ENCODE data around the gene TMEM151B. TPM values are rescaled to one million over a fixed set of nuclear protein-coding genes. Genes with fewer than 3 reads are reported as not detected.

The TMEM151B gene
- total and polyA plus RNA-seq, 2 of the 4 experiments (the other 2 are of a cell fraction) = not detected

DNA sequence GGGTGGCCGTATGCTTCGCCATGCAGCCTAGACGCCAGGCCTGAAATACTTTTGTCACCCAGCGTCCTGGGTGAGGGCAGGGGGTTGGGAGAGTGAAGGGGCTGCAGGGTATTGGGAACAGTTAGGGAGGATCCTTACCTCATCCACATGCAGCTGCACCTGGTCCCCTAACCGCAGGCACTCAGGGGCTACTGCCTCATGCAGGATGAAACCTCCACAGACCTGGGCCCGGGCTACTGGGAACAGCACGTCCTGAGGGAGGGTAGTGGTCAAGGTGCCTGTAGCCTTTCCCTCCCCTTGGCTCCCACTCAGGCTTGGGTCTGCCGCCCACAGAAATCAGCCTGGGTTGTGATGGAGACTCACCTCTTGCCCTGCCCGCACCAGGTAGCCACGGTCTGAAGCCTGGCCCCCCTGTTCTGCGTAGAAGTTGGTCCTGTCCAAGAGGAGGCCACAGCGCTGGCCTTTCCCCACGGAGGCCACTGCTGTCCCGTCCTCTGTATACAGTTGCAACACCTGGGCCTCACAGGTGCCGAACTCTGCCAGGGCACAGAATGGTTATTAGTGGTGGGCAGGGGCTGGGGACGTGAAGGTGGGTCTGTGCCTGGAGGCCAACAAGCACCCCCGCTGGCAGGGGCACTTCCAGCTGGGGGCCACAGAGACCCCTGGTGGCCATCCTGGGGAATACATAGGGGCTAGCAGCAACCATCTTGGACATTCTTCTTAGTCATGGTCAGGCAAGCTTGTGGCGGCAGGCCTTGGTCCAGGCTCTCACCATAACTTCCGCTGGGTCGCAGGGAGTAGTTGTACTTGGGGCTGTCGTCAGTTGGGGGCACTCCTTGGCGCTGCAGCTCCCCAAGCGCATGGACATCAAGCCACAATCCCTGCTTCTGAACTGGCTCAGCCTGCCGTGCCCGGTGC, 34.3 kb downstream of the TMEM151B start:
- Histone ChIP-seq H3K4ac (ENCODE audit: low read depth, low read length) (no peak overlapping the region), H3K4me1 (ENCODE audit: control insufficient read depth, insufficient read depth, low read length) (peaks cover 2% of the 10 kb centered on the region), H4K20me1 (ENCODE audit: insufficient read depth, low read length) (no peaks in the 10 kb centered on the region), H4K5ac (ENCODE audit: low read depth, low read length) (no peak overlapping the region), H2AFZ (replicated peaks; ENCODE audit: low read length, poor library complexity) (no peak overlapping the region), H3K4me2 (ENCODE audit: low read depth, low read length) (no peak overlapping the region), H2BK120ac (ENCODE audit: low read depth, low read length) (no peak overlapping the region), H3K27me3 (ENCODE audit: control insufficient read depth, insufficient read depth, low read length) (no peaks in the 10 kb centered on the region), H2BK15ac (ENCODE audit: low read depth, low read length) (no peak overlapping the region), H2AK9ac (replicated peaks; ENCODE audit: low read depth, low read length, poor library complexity) (peak overlapping the region; percentile 3), H3K23ac (ENCODE audit: low read depth, low read length) (no peak overlapping the region), H4K8ac (ENCODE audit: low read depth in 2 of 2, low read length in 2 of 2) (no peak overlapping the region), H2BK20ac (ENCODE audit: low read depth, low read length) (no peak overlapping the region), H2BK5ac (ENCODE audit: low read depth, low read length, poor library complexity, severe bottlenecking) (no peak overlapping the region), H3K9me3 (ENCODE audit: control insufficient read depth, insufficient read depth, low read length) (no peaks in the 10 kb centered on the region), H3K27ac (ENCODE audit: insufficient read depth, low read length) (no peak overlapping the region), H3K9me1 (ENCODE audit: insufficient read depth, low read length) (no peaks in the 10 kb centered on the region), H3K4me3 (ENCODE audit: insufficient read depth, low read depth, low read length) (no peak overlapping the region), H3K14ac (replicated peaks; ENCODE audit: low read depth, low read length) (no peak overlapping the region), H3K79me1 (ENCODE audit: low read depth in 1 of 2, low read length in 2 of 2) (0 out of 4 replicates have a peak, but pooled peaks cover 0 to 2% of the 10 kb centered on the region in 2 experiments), H3K36me3 (ENCODE audit: control insufficient read depth, insufficient read depth, low read length) (peaks cover 73% of the 10 kb centered on the region), H4K91ac (ENCODE audit: insufficient read depth, low read depth, low read length) (no peak overlapping the region), H3K18ac (ENCODE audit: low read depth, low read length) (no peak overlapping the region), H3K9ac (ENCODE audit: low read depth, low read length) (no peak overlapping the region), H3K56ac (ENCODE audit: extremely low read depth, insufficient read depth, low read length) (no peak overlapping the region), H2AK5ac (ENCODE audit: low read depth, low read length) (no peak overlapping the region)
- ChIA-PET POLR2A (ENCODE audit: unreplicated experiment) (no interaction called here), CTCF (interaction anchor here (0.7 to 1.0 kb wide), 4 partner anchors 8 to 38 kb away, joined by 3 to 4 read pairs (median 4); partner anchors contain the start of gene AARS2)
- no TSS peak for BruUV-seq (replicated peaks)
- dilution Hi-C loops (cut with HindIII; ENCODE audit: low sequenced_read_pairs, unreplicated experiment) = no loop called here
- peak; percentile 75 for ATAC-seq (ENCODE audit: low read depth)
- TF ChIP-seq SMC3 (IDR thresholded peaks at IDR 0.05; ENCODE audit: low read depth, low read length) (peak; percentile 54), RAD21 (IDR thresholded peaks at IDR 0.05; ENCODE audit: low read length) (peak; percentile 52), FOS (IDR thresholded peaks at IDR 0.05; ENCODE audit: low read depth, low read length) (no peak), BHLHE40 (IDR thresholded peaks at IDR 0.05; ENCODE audit: low read depth, low read length) (no peak)
- TF ChIP-seq, protein P1, sequence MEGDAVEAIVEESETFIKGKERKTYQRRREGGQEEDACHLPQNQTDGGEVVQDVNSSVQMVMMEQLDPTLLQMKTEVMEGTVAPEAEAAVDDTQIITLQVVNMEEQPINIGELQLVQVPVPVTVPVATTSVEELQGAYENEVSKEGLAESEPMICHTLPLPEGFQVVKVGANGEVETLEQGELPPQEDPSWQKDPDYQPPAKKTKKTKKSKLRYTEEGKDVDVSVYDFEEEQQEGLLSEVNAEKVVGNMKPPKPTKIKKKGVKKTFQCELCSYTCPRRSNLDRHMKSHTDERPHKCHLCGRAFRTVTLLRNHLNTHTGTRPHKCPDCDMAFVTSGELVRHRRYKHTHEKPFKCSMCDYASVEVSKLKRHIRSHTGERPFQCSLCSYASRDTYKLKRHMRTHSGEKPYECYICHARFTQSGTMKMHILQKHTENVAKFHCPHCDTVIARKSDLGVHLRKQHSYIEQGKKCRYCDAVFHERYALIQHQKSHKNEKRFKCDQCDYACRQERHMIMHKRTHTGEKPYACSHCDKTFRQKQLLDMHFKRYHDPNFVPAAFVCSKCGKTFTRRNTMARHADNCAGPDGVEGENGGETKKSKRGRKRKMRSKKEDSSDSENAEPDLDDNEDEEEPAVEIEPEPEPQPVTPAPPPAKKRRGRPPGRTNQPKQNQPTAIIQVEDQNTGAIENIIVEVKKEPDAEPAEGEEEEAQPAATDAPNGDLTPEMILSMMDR (conservative IDR thresholded peaks at IDR 0.05; ENCODE audit: low read depth, low read length) = peak; percentile 60
- 77% methylated on average over 10 of the region's 25 CpGs; no CpG with 5 or more reads in 1 of the 2 experiments for WGBS, 2 experiments (ENCODE audit: extremely low coverage in 2 of 2, insufficient read length in 1 of 2)
- peak; percentile 35 for DNase-seq
- in situ Hi-C loops (cut with MboI; ENCODE audit: low sequenced_read_pairs) = no loop called here
- intact Hi-C loops (cut with micrococcal nuclease) = loop anchor here (1.0 kb wide), 1 partner anchor 36 kb away; no protein-coding TSS in a partner anchor
